MM.1S (cell line): ENCODE data around the gene SH3GLB1.

Source experiments
- DNase-seq: peaks from one replicate; pipeline ENCODE4 v3.0.0-alpha.2; 2015
- H2AFZ ChIP-seq: fragments of 300-600 bp; sonication (generic); 2 replicates; pipeline ENCODE4 v1.6.0; 2016; ENCODE audit warnings: antibody characterized with exemption, low read length
- H3F3A ChIP-seq: fragments of 300-600 bp; sonication (generic); 2 replicates; pipeline ENCODE4 v1.6.1; 2016; ENCODE audit warnings: mild to moderate bottlenecking, antibody characterized with exemption, low read length, moderate library complexity, mixed read lengths; ENCODE audit not compliant: insufficient read depth
- H3K27ac ChIP-seq: fragments of 300-600 bp; sonication (generic); 2 replicates; pipeline ENCODE4 v1.5.1; 2016; ENCODE audit warnings: mild to moderate bottlenecking, low read length
- H3K27me3 ChIP-seq: fragments of 300-600 bp; sonication (generic); replicated peaks from 2 replicates; pipeline ENCODE4 v1.6.0; 2016; ENCODE audit warnings: low read length; ENCODE audit not compliant: insufficient read depth
- H3K36me3 ChIP-seq: fragments of 300-600 bp; sonication (generic); replicated peaks from 2 replicates; pipeline ENCODE4 v1.6.1; 2016; ENCODE audit warnings: mild to moderate bottlenecking, low read length, mixed read lengths; ENCODE audit not compliant: insufficient read depth
- H3K4me1 ChIP-seq: fragments of 300-600 bp; sonication (generic); 2 replicates; pipeline ENCODE4 v1.6.1; 2016; ENCODE audit warnings: low read length, mixed read lengths
- H3K4me2 ChIP-seq: fragments of 300-600 bp; sonication (generic); 2 replicates; pipeline ENCODE4 v1.6.0; 2016; ENCODE audit warnings: low read depth, low read length
- H3K4me3 ChIP-seq: fragments of 300-600 bp; sonication (generic); 2 replicates; pipeline ENCODE4 v1.5.1; 2016; ENCODE audit warnings: low read length, mixed read lengths
- H3K79me2 ChIP-seq: fragments of 300-600 bp; sonication (generic); 2 replicates; pipeline ENCODE4 v1.6.1; 2016; ENCODE audit warnings: mixed run types, low read length, mixed read lengths
- H3K9ac ChIP-seq: fragments of 300-600 bp; sonication (generic); 2 replicates; pipeline ENCODE4 v1.6.1; 2016; ENCODE audit warnings: low read length, mixed read lengths
- H3K9me2 ChIP-seq: fragments of 300-600 bp; sonication (generic); replicated peaks from 2 replicates; pipeline ENCODE4 v1.6.1; 2016; ENCODE audit warnings: mild to moderate bottlenecking, low read length, mixed read lengths; ENCODE audit not compliant: insufficient read depth
- H3K9me3 ChIP-seq: fragments of 300-600 bp; sonication (generic); replicated peaks from 2 replicates; pipeline ENCODE4 v1.6.1; 2016; ENCODE audit warnings: mild to moderate bottlenecking, low read length, mixed read lengths; ENCODE audit not compliant: insufficient read depth
- H4K20me1 ChIP-seq: fragments of 300-600 bp; sonication (generic); 2 replicates; pipeline ENCODE4 v1.6.1; 2016; ENCODE audit warnings: mild to moderate bottlenecking, low read length, moderate library complexity, mixed read lengths; ENCODE audit not compliant: insufficient read depth
- CTCF ChIP-seq: fragments of 300-600 bp; sonication (generic); IDR thresholded peaks from 2 replicates; pipeline ENCODE4 v1.5.1; 2016; ENCODE audit warnings: antibody characterized with exemption, low read length, mixed read lengths
- EZH2 ChIP-seq: fragments of 300-600 bp; sonication (generic); optimal IDR thresholded peaks from 2 replicates; pipeline ENCODE3; 2017; ENCODE audit warnings: low read depth, mild to moderate bottlenecking, antibody characterized with exemption, low read length, mixed read lengths
- EZH2phosphoT487 ChIP-seq: fragments of 300-600 bp; sonication (generic); IDR thresholded peaks from 2 replicates; pipeline ENCODE4 v1.6.1; 2018; ENCODE audit warnings: antibody characterized with exemption, low read length

SH3GLB1 gene

GRCh38 chr1:86731416-86731815 is 27.0 kb downstream of the SH3GLB1 start:
- TF ChIP-seq CTCF, result no peak
- TF ChIP-seq EZH2phosphoT487, result no peak
- no peak for TF ChIP-seq EZH2
- Histone ChIP-seq H3K27ac (no peak overlapping the region), H3K9ac (no peak overlapping the region), H3K9me2 (no peaks in the 10 kb centered on the region), H4K20me1 (no peaks in the 10 kb centered on the region), H3K36me3 (0 out of 2 replicates have a peak, but pooled peaks cover 6% of the 10 kb centered on the region), H3K4me1 (no peaks in the 10 kb centered on the region), H3K4me2 (no peak overlapping the region), H3K79me2 (no peaks in the 10 kb centered on the region), H3K9me3 (no peaks in the 10 kb centered on the region), H3K27me3 (no peaks in the 10 kb centered on the region), H2AFZ (no peak overlapping the region), H3F3A (no peaks in the 10 kb centered on the region), H3K4me3 (no peak overlapping the region)
- DNase-seq, result no peak

- H3K27me3 ChIP-seq, result no peaks in the 10 kb centered on the region
- no peaks in the 10 kb centered on the region for H4K20me1 ChIP-seq
- 0 out of 2 replicates have a peak, but pooled peaks cover 6% of the 10 kb centered on the region for H3K36me3 ChIP-seq
- H3K4me1 ChIP-seq, result no peaks in the 10 kb centered on the region
- H2AFZ ChIP-seq, result no peak overlapping the region
- no peaks in the 10 kb centered on the region for H3K9me2 ChIP-seq
- H3K27ac ChIP-seq, result no peak overlapping the region
- no peak overlapping the region for H3K9ac ChIP-seq
- no peaks in the 10 kb centered on the region for H3K79me2 ChIP-seq
- H3K4me2 ChIP-seq, result no peak overlapping the region
- H3K4me3 ChIP-seq, result no peak overlapping the region
- H3K9me3 ChIP-seq, result no peaks in the 10 kb centered on the region
- TF ChIP-seq CTCF (no peak), EZH2phosphoT487 (no peak), EZH2 (no peak)
- no peaks in the 10 kb centered on the region for H3F3A ChIP-seq
- DNase-seq, result no peak
Measured at GRCh38 chr1:86733340-86733739, 29.0 kb downstream of the SH3GLB1 start.

- Histone ChIP-seq H3K4me1 (peaks cover 8% of the 10 kb centered on the region; the same call in 1 of the 2 replicates), H3K27ac (no peak overlapping the region), H2AFZ (no peak overlapping the region), H3F3A (no peaks in the 10 kb centered on the region), H4K20me1 (no peaks in the 10 kb centered on the region), H3K4me3 (no peak overlapping the region), H3K79me2 (no peaks in the 10 kb centered on the region), H3K27me3 (no peaks in the 10 kb centered on the region), H3K9ac (no peak overlapping the region), H3K4me2 (no peak overlapping the region), H3K9me3 (no peaks in the 10 kb centered on the region), H3K36me3 (peaks cover 6% of the 10 kb centered on the region; the same call in 1 of the 2 replicates), H3K9me2 (no peaks in the 10 kb centered on the region)
- peak; percentile 39 for DNase-seq
- no peak for TF ChIP-seq EZH2phosphoT487
- TF ChIP-seq CTCF, result no peak
- TF ChIP-seq EZH2, result no peak
Measured at GRCh38 chr1:86739648-86740509, 35.5 kb downstream of the SH3GLB1 start.
